ENCODE results near the gene ZKSCAN1. TPM values are rescaled to one million over a fixed set of nuclear protein-coding genes. Genes with fewer than 3 reads are reported as not detected.

The ZKSCAN1 gene
- total and polyA plus RNA-seq, 2 donors (not counting 1 experiment from before 2014, with no cell fraction given): 12.9 to 97.4 TPM

DNA sequence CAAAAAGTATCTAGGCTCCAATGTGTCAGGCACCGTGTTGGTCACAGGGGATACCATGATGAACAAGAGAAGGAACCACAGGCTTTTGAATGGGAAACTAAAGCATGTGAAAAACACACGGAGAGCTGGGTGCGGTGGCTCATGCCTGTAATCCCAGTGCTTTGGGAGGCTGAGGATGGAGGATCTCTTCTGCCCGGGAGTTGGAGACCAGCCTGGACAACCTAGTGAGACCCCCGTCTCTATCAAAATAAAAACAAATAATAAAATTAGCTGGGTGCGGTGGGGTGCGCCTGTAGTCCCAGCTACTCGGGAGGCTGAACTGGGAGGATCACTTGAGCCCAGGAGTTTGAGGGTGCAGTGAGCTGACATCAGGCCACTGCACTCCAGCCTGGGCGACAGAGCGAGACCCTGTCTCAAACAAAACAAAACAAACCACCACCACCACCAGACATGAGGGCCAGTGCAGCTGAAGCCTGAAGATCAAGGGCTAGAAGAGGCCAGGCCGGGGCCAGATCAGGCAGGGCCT lies 72.8 kb downstream of the ZKSCAN1 start:
- Mint-ChIP-seq H3K4me1 (peaks cover 19% of the 10 kb centered on the region), H3K27me3 (no peaks in the 10 kb centered on the region), H3K9me3 (ENCODE audit: insufficient read depth) (no peaks in the 10 kb centered on the region), H3K27ac (peak overlapping the region; percentile 96), H3K4me3 (peak overlapping the region; percentile 93)
- ChIA-PET CTCF (interaction anchor here (0.6 kb wide), 1 partner anchor 42 kb away, joined by 3 read pairs; no protein-coding TSS in a partner anchor), POLR2A (interaction anchor here (0.7 to 1.0 kb wide), 2 partner anchors 13 to 968 kb away, joined by 3 to 11 read pairs; partner anchors contain the start of genes AP4M1 and MCM7)
- no peak for TF ChIP-seq EZH2 (IDR thresholded peaks at IDR 0.05; ENCODE audit: borderline replicate concordance, insufficient read depth, low read depth, low read length, poor library complexity, severe bottlenecking)
- TF ChIP-seq, protein P1, sequence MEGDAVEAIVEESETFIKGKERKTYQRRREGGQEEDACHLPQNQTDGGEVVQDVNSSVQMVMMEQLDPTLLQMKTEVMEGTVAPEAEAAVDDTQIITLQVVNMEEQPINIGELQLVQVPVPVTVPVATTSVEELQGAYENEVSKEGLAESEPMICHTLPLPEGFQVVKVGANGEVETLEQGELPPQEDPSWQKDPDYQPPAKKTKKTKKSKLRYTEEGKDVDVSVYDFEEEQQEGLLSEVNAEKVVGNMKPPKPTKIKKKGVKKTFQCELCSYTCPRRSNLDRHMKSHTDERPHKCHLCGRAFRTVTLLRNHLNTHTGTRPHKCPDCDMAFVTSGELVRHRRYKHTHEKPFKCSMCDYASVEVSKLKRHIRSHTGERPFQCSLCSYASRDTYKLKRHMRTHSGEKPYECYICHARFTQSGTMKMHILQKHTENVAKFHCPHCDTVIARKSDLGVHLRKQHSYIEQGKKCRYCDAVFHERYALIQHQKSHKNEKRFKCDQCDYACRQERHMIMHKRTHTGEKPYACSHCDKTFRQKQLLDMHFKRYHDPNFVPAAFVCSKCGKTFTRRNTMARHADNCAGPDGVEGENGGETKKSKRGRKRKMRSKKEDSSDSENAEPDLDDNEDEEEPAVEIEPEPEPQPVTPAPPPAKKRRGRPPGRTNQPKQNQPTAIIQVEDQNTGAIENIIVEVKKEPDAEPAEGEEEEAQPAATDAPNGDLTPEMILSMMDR (IDR thresholded peaks at IDR 0.05): no peak
- DNase-seq (no peak), ATAC-seq (ENCODE audit: low read depth) (peak; percentile 10)
- intact Hi-C loops (cut with micrococcal nuclease): loop anchor here (1.0 to 10.0 kb wide), 4 partner anchors 12 to 587 kb away; partner anchors contain the start of genes GNB2, MOSPD3, ZKSCAN5 and ZNF394
- Histone ChIP-seq H3K9me3 (ENCODE audit: control extremely low read depth in 1 of 3, control insufficient read depth in 2 of 3, insufficient read depth in 1 of 3, low read length in 2 of 3) (no peaks in the 10 kb centered on the region), H2AFZ (ENCODE audit: insufficient read depth, low read depth, low read length, poor library complexity, severe bottlenecking) (peak overlapping the region; percentile 92), H3K27ac (ENCODE audit: low read length in 2 of 2) (peak overlapping the region; percentile 66 to 77), H3K36me3 (replicated peaks in 1 of 2; ENCODE audit: control extremely low read depth in 1 of 2, control insufficient read depth in 1 of 2, extremely low read depth in 1 of 2, insufficient read depth in 2 of 2, low read length in 1 of 2) (peaks cover 0 to 27% of the 10 kb centered on the region in 2 experiments), H3K9ac (ENCODE audit: low read length) (peak overlapping the region; percentile 79), H3K4me3 (ENCODE audit: control extremely low read depth in 1 of 5, extremely low read depth in 1 of 5, insufficient read depth in 1 of 5, low read depth in 2 of 5, low read length in 4 of 5) (peak overlapping the region in 4 of 5 experiments; percentile 68 to 91 (median 78)), H3K79me2 (ENCODE audit: control insufficient read depth, insufficient read depth, low read length) (peaks cover 14% of the 10 kb centered on the region), H3K27me3 (replicated peaks in 1 of 4; ENCODE audit: control extremely low read depth in 1 of 4, control insufficient read depth in 3 of 4, insufficient read depth in 4 of 4, low read length in 3 of 4) (no peaks in the 10 kb centered on the region), H3K4me1 (ENCODE audit: control insufficient read depth in 2 of 2, insufficient read depth in 2 of 2, low read length in 2 of 2) (peaks cover 15 to 18% of the 10 kb centered on the region in 2 donors), H3K4me2 (replicated peaks; ENCODE audit: low read depth, low read length, poor library complexity, severe bottlenecking) (peak overlapping the region; percentile 84), H4K20me1 (ENCODE audit: control insufficient read depth, insufficient read depth, low read length, poor library complexity, severe bottlenecking) (peaks cover 8% of the 10 kb centered on the region)
- 78% methylated on average over 5 of the region's 11 CpGs for WGBS (ENCODE audit: insufficient coverage)

Measured in B cell (primary cell).